Measurements from ENCODE around the gene FLACC1.
A peak's percentile ranks its signal among the peaks of the same experiment; 100 is the strongest.
"Not testable (repeated sequence)": the region's sequence is repeated elsewhere in the genome, so short reads cannot be mapped to it uniquely, and the experiment has no call there.

FLACC1 gene, protein sequence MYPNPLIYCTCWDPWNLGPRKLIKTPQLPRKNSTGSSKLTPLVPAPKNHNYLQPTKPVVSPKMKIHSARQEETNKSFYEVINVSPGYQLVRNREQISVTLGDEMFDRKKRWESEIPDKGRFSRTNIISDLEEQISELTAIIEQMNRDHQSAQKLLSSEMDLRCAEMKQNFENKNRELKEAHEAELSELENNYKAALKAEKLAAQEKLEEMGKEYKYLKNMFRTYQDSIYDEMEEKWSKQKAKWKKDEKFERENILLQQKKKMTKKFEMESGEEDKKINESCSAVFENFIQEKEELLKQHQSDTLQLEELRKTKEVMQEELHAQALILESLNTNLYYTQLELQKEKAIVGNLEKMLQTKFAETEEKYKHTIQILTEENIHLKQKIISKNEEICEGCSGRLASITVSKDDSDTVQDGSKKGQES

GRCh38 chr2:201357221-201357620, at the start of gene FLACC1:
Gene FLACC1 (minus strand): TSS chr2:201357345. CDS start chr2:201351404, 5,941 bp downstream.
- DNase-seq (ENCODE audit: low spot score) = no peak

DNA sequence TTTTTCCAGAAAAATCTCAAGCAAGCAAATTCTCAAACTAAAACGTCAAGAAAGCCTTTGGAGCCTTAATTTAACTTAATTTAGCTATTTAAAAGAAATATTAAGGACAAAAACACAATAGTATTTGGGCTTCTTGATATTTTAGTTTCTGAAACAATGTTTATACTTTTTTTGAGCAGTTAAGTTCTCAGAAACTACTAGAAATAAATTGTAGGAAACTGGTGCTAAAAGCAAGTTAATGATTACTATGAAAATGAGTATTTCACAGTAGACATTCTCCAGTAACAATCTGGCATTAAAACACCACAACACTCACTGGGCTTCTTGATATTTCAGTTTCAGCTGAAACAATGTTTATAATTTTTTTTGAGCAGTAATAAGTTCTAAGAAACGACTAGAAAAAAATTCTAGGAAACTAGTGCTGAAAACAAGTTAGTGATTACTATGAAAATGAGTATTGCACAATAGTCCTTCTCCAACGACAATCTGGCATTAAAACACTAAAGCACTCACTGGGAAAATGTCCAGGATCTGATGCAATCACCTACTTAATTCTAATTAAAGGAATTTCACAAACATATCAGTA, 49.0 kb upstream of the FLACC1 start:
- DNase-seq (ENCODE audit: low spot score) = peak; percentile 81

DNA sequence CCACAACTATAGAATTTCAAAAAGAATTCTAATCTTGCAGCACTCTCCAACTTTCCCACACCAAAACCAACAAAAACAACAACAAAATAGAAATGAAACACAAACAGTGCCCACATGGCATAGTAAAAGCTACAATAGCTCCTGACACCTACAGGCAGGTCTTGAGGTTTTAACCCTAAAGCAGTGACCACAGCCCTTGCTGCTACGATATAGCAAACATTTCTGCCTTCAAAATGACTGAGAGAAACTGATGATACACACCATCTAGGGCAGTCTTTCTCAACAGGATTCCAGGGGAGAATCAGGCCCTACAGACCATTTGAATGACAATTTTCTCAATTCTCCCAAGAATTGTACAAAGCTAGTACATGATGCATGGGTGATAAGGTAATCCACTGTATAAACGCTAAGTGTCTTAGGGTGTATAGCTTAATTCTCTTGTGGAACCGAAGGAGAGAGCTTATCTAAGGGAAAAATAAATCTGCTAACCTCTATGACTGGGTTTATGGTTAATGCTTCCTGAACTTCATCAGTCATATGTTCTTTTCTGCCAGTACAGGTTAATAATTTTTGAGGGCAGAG, 47.6 kb upstream of the FLACC1 start:
- no peak for DNase-seq (ENCODE audit: low spot score)

GRCh38 chr2:201403880-201404279, 46.7 kb upstream of the FLACC1 start:
- DNase-seq (ENCODE audit: low spot score) = peak; percentile 40

DNA sequence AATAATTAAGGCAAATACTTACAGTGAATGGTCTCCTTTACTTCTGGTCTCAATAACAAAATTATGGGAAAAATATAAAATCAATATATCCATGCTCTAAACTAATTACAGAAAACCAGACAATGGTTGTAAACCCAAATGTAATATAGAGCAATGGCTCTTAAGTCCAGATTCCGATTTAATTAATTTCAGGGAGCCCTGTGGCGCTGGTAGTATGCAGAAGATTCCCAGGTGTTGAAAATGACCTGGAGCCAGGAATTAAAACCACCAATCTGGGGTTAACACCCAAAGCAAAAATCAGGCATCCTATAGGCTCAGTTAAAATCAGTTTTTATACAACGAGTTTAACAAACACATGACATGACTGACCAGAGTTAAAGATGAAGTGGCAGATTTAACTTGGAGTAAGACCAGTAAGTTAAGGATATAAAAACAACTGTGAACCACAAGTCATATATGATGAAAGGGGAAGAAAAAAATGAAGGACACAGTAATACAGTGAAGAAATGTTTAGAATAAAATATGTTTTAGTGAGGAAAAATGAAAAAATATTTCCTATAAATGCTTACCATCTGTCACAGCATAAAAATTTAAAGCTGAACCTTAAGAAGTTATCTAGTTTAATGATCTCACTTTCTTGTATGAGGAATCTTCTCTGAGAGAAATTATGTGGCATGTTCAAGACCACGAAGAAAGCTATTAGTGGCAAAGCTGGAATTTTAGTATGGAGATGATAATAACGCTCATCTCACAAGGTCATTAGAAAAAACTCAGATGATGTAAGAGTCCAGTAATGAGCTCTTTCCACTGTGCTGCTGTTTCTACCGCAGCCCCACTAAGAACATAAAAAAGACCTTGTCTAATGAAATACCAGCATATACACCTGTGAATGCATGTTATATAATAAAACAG, 45.8 kb upstream of the FLACC1 start:
- no peak for DNase-seq (ENCODE audit: low spot score)

GRCh38 chr2:201401815-201402214, 44.7 kb upstream of the FLACC1 start:
- DNase-seq (ENCODE audit: low spot score) = no peak

DNA sequence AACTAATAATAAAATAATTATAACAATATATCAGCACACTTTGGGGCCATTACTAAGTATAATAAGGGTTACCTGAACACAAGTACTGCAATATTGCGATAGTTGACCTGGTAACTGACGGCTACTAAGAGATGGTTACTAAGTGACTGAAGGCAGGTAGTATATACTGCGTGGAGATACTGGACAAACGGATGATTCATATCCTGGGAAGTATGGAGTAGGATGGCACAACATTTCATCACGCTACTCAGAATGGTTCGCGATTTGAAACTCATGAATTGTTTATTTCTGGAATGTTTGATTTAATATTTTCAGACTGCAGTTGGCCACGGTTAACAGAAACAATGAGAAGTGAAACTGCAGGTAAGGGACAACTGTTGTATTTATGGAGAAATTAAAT, 39.5 kb upstream of the FLACC1 start:
- no peak for DNase-seq (ENCODE audit: low spot score)

DNA sequence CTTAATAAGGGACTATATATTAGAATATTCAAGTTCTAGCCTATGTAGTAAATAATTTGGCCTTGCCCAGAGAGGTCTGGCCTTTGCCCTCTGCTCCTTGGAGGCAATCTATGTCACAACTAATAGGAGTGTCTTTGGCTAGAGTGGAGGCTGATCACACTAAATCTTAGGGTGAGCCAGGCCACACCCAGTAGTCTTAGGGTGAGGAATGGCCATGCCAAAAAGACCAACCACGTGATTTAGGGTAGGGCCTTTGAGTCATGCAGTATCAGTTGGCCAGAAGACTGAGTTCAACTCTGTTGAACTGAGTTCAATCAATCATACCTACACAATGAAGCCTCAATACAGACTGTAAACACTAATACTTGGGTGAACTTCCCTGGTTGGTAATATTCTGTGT, 26.0 kb upstream of the FLACC1 start:
- peak; percentile 80 for DNase-seq (ENCODE audit: low spot score)

GRCh38 chr2:201378496-201379397, 21.6 kb upstream of the FLACC1 start:
- no peak for DNase-seq (ENCODE audit: low spot score)

DNA sequence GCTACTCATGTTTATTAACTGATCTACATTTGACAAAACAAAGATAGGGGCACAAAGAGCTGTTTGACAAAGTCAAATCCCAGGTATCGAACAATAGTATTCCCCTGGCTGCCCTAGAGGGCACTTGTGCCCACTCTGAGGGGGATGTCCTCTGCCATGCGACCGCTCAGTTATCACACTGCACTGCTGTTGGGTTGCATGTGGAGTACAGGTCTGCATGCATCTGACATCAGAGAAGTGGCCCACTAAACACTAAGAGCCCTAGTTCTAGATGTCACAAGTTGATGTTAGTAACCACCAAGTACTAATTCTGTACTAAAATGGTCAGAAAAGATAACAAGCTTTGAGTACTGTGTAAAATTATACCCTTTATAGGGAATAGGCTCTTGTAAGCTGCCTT, 20.1 kb upstream of the FLACC1 start:
- no peak for DNase-seq (ENCODE audit: low spot score)

DNA sequence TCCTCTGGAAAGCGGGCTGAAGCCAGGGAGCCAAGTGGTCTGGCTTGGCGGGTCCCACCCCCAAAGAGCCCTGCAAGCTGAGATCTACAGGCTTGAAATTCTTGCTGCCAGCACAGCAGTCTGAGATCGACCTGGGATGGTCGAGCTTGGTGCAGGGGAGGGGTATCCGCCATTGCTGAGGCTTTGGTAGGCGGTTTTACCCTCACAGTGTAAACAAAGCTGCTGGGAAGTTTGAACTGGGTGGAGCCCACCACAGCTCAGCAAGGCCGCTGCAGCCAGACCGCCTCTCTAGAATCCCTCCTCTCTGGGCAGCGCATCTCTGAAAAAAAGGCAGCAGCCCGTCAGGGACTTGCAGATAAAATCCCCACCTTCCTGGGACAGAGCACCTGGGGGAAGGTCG, 12.6 kb upstream of the FLACC1 start:
- DNase-seq (ENCODE audit: low spot score) = no peak

DNA sequence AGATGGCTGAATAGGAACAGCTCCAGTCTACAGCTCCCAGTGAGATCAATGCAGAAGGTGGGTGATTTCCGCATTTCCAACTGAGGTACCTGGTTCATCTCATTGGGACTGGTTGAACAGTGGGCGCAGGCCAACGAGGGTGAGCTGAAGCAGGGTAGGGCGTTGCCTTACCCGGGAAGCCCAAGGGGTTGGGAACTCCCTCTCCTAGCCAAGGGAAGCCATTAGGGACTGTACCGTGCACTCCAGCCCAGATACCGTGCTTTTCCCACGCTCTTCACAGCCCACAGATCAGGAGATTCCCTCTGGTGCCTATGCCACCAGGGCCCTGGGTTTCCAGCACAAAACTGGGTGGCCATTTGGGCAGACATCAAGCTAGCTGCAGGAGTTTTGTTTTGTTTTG, 12.2 kb upstream of the FLACC1 start:
- DNase-seq (ENCODE audit: low spot score) = not testable (repeated sequence)

DNA sequence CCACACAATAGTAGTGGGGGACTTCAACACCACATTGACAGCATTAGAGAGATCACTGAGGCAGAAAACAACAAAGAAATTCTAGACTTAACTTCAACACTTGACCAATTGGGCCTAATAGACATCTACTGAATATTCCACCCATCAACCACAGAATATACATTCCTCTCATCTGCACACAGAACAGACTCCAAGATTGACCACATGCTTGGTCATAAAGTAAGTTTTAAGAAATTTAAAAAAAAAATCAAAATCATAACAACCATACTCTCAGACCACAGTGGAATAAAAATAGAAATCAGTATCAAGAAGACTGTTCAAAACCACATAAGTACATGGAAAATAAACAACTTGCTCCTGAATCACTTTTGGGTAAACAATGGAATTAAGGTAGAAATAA, 9.0 kb upstream of the FLACC1 start:
- DNase-seq (ENCODE audit: low spot score) = no peak

DNA sequence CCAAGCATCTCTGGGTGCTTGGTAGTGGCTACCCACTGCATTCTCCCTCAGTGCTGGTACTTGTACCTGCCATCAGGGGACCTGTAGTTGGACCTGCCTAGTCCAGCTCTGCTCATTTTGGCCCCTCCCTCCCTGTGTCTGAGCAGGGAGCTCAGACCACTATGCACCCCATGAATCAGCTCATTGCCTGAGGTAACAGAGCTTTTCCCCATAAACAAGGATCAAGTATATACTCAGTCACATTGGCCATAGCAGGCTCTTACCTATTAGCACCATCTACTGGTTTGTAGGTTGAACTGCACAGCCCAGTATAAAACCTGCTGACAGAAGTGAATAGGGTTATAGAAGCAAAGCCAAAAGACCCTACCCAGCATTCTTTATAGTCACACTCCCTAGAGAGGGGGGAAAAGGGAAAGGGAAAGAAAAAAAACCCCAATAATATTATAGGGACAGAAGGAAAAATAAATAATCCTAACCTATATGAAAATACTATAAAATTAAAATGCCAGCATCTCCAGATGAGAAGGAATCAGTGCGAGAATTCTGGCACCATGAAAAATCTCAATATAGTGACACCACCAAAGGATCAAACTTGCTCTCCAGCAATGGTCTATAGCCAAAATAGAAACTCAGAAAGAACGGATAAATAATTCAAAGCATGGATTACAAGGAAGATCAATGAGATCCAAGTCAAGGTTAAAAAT, 6.9 kb upstream of the FLACC1 start:
- peak; percentile 65 for DNase-seq (ENCODE audit: low spot score)

DNA sequence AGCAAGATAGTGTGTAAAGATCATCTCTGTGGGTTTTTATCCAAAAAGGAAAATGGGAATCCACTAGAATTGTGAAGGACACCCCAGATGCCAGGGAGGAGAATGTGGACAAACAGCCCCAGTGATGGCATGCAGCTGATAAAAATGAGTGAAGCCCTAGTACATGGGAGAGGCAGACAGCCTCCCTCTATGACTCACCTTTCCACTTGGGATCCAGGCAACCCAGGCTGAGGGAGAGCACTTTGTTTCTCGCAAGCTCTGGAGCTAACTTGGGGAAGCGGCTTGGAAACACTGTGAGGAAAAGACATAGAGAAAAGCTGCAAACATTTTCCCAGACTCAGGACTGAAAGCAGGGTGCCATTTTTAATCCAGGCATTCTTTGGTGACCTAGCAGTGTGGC, 5.3 kb upstream of the FLACC1 start:
- DNase-seq (ENCODE audit: low spot score) = no peak

DNA sequence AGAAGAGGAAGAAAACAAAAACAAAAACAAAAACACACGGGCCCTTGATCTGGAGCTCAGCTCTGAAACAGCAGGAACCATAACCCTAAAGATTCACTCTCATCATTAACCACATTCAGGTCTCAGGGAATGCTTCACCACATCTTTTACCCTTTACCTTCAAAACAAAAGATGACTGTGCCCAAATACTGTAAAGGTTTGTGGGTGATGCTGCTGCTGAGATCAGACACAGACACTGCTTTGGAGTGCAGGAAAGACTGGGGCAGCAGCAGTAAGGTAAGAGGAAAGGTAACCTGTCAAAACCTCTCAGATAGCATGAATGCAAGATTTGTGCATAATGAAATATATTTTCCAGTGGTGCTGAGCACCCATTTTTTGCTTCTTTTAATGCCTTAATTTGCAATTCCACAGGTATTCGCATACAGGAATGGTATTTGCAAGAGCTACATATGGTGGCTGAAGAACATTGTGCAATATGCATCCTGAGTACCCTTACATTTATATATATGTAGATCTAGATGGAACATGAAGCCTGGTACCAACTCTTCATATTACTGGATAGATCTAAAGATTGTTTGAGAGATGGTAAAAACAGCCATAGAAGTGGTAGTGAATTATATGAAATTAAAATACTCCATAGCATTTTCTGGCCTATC, 4.1 kb upstream of the FLACC1 start:
- no peak for DNase-seq (ENCODE audit: low spot score)

DNA sequence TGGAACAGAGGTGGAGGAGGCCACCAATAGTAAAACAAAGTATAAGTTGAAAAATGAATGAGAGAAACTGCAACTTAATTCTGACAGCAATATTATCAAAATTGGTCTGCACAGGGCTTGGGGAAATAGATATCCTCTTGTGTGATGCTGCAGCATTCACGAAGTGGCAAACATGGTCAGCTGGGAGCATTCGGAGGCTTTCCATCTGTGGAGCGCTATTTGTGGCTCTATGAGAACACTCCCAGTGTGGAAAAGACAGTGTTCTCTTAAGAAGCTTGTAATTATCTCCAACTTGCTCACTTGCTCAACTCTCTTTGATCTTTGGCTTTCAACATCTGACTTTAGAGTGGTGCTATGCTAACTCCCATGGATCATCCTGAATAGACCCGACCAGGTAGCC, 3.1 kb upstream of the FLACC1 start:
- DNase-seq (ENCODE audit: low spot score) = no peak

DNA sequence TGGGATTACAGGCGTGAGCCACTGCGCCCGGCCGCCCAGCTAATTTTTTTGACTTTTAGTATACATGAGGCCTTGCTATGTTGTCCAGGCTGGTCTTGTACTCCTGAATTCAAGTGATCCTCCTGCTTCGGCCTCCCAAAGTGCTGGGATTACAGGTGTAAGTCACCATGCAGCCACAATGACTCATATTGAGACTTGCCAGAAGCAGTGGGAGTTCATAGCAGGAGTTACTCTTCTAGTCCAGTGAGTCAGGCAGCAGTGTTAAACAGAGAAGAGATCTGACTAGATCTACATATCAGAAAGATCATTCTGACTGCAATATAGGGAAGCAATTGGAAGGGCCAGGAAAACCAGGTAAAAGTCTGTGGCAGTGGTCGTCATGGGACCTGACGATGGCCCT, 1.5 kb upstream of the FLACC1 start:
- no peak for DNase-seq (ENCODE audit: low spot score)

DNA sequence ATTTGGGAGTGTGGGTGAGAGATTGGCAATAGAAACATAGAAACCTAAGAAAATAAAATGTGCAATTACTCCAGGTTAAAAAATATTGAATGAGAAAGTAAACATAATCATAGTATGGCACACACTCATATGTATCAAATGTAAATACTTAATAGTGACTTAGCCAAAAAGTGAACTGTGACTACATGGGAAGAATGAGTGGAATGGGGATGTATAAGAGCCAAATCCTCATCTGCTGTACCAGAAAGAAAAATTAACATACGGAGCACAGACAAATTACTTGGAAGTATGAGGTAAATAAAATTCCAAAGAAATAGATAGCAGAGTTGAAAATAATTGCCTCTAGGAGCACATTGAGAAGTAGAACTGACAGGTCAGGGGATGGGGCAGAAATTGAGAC, 4.0 kb downstream of the FLACC1 start:
- DNase-seq (ENCODE audit: low spot score) = no peak

DNA sequence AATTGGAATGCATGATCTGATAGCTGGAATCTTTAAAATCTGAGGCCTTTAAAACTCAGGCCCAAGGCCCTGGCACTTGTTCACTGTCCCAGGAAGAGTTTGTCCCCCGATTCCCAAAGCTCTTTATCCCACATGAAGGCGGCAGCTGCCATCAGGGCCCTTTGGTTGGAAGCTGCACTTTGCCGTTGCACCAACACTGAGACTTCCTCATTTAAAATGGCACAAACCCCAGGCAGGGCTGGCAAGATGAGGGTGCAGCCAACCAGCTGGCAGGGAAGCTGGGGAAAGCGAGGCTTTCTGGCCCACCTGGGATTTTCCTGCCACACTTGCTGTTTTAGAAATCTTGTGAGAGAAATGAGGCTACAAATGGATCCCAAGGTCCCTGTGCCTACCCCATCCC, 6.3 kb downstream of the FLACC1 start:
- no peak for DNase-seq (ENCODE audit: low spot score)
